HepG2 (cell line): ENCODE measurements around the gene ZFR. TPM values are rescaled to one million over a fixed set of nuclear protein-coding genes. Genes with fewer than 3 reads are reported as not detected.
A peak's percentile ranks its signal among the peaks of the same experiment; 100 is the strongest.

Experiments
- AHDC1 ChIP-seq: sonication (generic); formaldehyde crosslinking; IDR thresholded peaks from 2 replicates; pipeline ENCODE4 v1.5.1; 2020; ENCODE audit warnings: mild to moderate bottlenecking, missing genetic modification reagents, borderline replicate concordance
- BCL3 ChIP-seq: sonication (generic); formaldehyde crosslinking; IDR thresholded peaks from 2 replicates; pipeline ENCODE4 v1.5.1; 2020; ENCODE audit warnings: mild to moderate bottlenecking, missing genetic modification reagents, moderate library complexity
- BORCS8-MEF2B ChIP-seq: sonication (generic); formaldehyde crosslinking; IDR thresholded peaks from 2 replicates; pipeline ENCODE4 v1.8.0; 2022; ENCODE audit warnings: mild to moderate bottlenecking, missing genetic modification reagents
- CEBPB ChIP-seq: IDR thresholded peaks from 2 replicates; pipeline ENCODE4 v1.6.1; 2011; ENCODE audit warnings: low read depth, low read length, improper control_type of control experiment, borderline replicate concordance
- CSRNP2 ChIP-seq: sonication (generic); formaldehyde crosslinking; conservative IDR thresholded peaks from 2 replicates; pipeline ENCODE4 v1.8.0; 2022; ENCODE audit warnings: low read depth, missing genetic modification reagents
- DR1 ChIP-seq: sonication (generic); formaldehyde crosslinking; IDR thresholded peaks from 2 replicates; pipeline ENCODE4 v1.8.0; 2021; ENCODE audit warnings: mild to moderate bottlenecking, missing genetic modification reagents, inconsistent platforms
- GPN1 ChIP-seq: sonication (generic); formaldehyde crosslinking; IDR thresholded peaks from 2 replicates; pipeline ENCODE4 v1.5.1; 2020; ENCODE audit warnings: missing genetic modification reagents, borderline replicate concordance
- HMGXB4 ChIP-seq, 2 experiments: sonication (generic) in 1 of 2; formaldehyde crosslinking in 1 of 2; IDR thresholded peaks; 2 replicates each; pipeline versions ENCODE4 v1.4.0 to v1.6.1; 2018 to 2020; ENCODE audit warnings: missing genetic modification reagents in 2 of 2, borderline replicate concordance in 1 of 2, low read depth in 1 of 2, mild to moderate bottlenecking in 1 of 2, missing biosample characterization in 1 of 2
- NAIF1 ChIP-seq: sonication (generic); formaldehyde crosslinking; IDR thresholded peaks from 2 replicates; pipeline ENCODE4 v1.5.0; 2020; ENCODE audit warnings: mild to moderate bottlenecking, missing genetic modification reagents, borderline replicate concordance
- TBX3 ChIP-seq: fragments of 450-650 bp; IDR thresholded peaks from 2 replicates; pipeline ENCODE4 v1.6.1; 2017; ENCODE audit warnings: antibody characterized with exemption, mild to moderate bottlenecking, inconsistent platforms, borderline replicate concordance
- TEF ChIP-seq: sonication (generic); formaldehyde crosslinking; IDR thresholded peaks from 2 replicates; pipeline ENCODE4 v1.5.0; 2020; ENCODE audit warnings: missing genetic modification reagents
- ZNF253 ChIP-seq: sonication (generic); formaldehyde crosslinking; IDR thresholded peaks from 2 replicates; pipeline ENCODE4 v1.8.0; 2022; ENCODE audit warnings: mild to moderate bottlenecking, missing genetic modification reagents, borderline replicate concordance
- ZNF33B ChIP-seq: sonication (generic); formaldehyde crosslinking; IDR thresholded peaks from 2 replicates; pipeline ENCODE4 v1.5.1; 2020; ENCODE audit warnings: mild to moderate bottlenecking, missing genetic modification reagents
- ZNF784 ChIP-seq: sonication (generic); formaldehyde crosslinking; IDR thresholded peaks from 2 replicates; pipeline ENCODE4 v1.5.1; 2020; ENCODE audit warnings: missing genetic modification reagents, mild to moderate bottlenecking, borderline replicate concordance
- polyA plus RNA-seq, 8 experiments: library from polyadenylated mRNA; depleted of rRNA in 3 of 8; stranded (reverse) in 7 of 8; unstranded in 1 of 8; fragments of >200 nt; fragmentation: Illumina TruSeq in 4 of 8; extraction: Trizol in 4 of 8; gene quantifications; 2 replicates each; pipeline versions ENCODE4 v1.2.1 to v1.2.3, GENCODE V29; 2011 to 2016; ENCODE audit warnings: low read depth in 4 of 8, missing spikeins in 1 of 8, mixed read lengths in 1 of 8; ENCODE audit not compliant: insufficient read depth in 1 of 8
- total RNA-seq, 5 experiments: library from RNA; depleted of rRNA; stranded (reverse); fragments of >200 nt; fragmentation: Illumina TruSeq; extraction: Trizol; gene quantifications; 2 replicates each; pipeline ENCODE4 v1.2.3, GENCODE V29; 2016; ENCODE audit warnings: low read depth in 1 of 5

The ZFR gene
- total and polyA plus RNA-seq, 2 of the 13 experiments (the other 11 are each of a cell fraction or from before 2014, with no cell fraction given): 89.0 to 92.8 TPM

GRCh38 chr5:32312595-32313332 lies 131.8 kb downstream of the ZFR start, which contains the start of gene MTMR12 (continued):
- no peak for TF ChIP-seq CSRNP2
- TF ChIP-seq TEF (CRISPR knock-in tag): no peak
- no peak for TF ChIP-seq NAIF1 (CRISPR knock-in tag)
- TF ChIP-seq BORCS8-MEF2B (CRISPR knock-in tag): no peak
- TF ChIP-seq ZNF253 (CRISPR knock-in tag): no peak
- peak; percentile 70; the same call in 1 of the 2 replicates for TF ChIP-seq TBX3
- 0 out of 2 replicates have a peak, but pooled peaks have one; percentile 17 for TF ChIP-seq BCL3 (CRISPR knock-in tag)
- peak in 1 of 2 experiments; percentile 54; a peak in 3 of 4 replicates for TF ChIP-seq HMGXB4 (CRISPR knock-in tag; IDR thresholded peaks at IDR 0.05; ENCODE audit: borderline replicate concordance in 1 of 2, low read depth in 1 of 2)
- no peak for TF ChIP-seq AHDC1 (CRISPR knock-in tag)
- TF ChIP-seq ZNF784 (CRISPR knock-in tag): no peak
- TF ChIP-seq GPN1: no peak
- TF ChIP-seq ZNF33B (CRISPR knock-in tag): no peak
- TF ChIP-seq DR1 (CRISPR knock-in tag): no peak; the same call in 1 of the 2 replicates
- TF ChIP-seq CEBPB: no peak
